LHCN-M2 (cell line): ENCODE measurements around the gene XYLT1. TPM values are rescaled to one million over a fixed set of nuclear protein-coding genes. Genes with fewer than 3 reads are reported as not detected.

ENCODE experiments used
- DNase-seq: peaks from one replicate; pipeline ENCODE4 v3.0.0-alpha.2; 2012; ENCODE audit warnings: low read depth
- total RNA-seq: library from RNA; depleted of rRNA; stranded (reverse); fragments of >200 nt; gene quantifications from 2 replicates; pipeline ENCODE4 v1.2.3, GENCODE V29; 2014

The XYLT1 gene
- total RNA-seq, 1 experiment from 2014 or later, result 2.7 TPM

GRCh38 chr16:17116595-17117322, 354.0 kb downstream of the XYLT1 start:
- DNase-seq, result no peak

- no peak for DNase-seq
Observed at GRCh38 chr16:17109413-17109812, 361.3 kb downstream of the XYLT1 start.

GRCh38 chr16:17108596-17108995, 362.2 kb downstream of the XYLT1 start:
- DNase-seq, result no peak

- no peak for DNase-seq
Observed at GRCh38 chr16:17107450-17107849, 363.3 kb downstream of the XYLT1 start.

- no peak for DNase-seq
Observed at GRCh38 chr16:17106243-17106791, 364.4 kb downstream of the XYLT1 start.

DNA sequence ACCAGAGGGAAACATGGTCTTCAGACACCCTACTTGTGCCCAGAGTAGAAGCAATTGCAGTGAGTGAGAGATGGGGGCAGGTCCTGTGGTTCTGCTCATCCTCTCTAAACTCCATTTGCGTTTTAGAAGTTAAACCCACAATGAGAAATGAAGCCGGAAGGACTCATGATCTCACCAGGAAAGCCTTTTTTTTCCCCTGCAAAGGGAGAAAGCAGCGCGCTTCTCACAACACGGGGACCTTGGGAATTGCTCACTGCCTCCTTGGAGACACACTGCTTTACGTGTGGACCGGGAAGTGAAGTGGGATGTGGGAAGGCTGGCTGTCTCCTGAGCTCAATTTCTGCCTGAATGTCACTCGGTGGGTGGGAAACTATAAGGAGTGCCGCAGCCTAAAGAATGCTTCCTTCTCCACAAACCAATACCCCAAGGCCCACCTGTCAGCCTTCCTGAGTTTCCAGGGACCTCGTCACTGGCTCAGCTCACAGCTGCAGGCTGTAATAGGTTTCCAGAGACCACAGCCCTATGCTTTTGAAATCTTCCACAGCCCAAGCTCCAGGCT, 365.4 kb downstream of the XYLT1 start:
- peak; percentile 21 for DNase-seq

- peak; percentile 9 for DNase-seq
Observed at GRCh38 chr16:17104654-17105053, 366.1 kb downstream of the XYLT1 start.

DNA sequence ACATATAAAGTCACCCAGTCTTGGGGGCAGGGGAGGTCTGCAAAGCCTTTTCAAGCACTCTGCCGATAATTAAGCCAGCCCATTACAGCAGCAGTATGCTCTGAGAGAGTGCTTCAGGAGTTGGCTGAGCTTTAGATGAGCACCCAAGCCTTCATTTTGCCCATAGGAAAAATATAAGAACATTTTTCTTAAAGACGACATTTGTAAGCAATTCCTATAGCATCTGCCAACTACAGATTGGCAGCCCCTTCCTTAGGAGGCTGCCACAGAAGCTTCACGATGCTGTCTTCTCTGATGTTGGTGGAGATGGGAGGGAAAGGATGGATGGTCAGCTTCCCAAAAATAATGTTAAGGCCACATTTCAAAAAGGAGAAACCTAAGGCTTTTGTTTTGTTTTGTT, 367.5 kb downstream of the XYLT1 start:
- DNase-seq, result no peak

DNA sequence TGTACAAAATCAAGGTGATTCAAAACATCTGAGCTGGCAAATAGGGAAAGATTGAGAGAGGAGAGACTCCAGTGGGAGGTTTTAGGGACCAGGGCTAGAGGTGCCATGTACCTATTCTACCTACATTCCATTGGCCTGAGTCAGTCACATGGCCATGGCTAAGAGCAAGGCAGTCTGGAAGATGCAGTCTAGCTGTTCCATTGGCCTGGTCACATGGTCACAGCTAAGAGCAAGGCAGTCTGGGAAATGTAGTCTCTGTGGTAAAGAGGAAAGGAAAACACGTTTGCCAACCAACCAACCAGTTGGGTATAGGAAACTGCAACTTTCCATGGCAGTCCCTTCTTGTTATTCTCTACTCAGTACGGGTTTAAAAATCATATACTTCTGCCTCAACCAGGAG, 369.1 kb downstream of the XYLT1 start:
- DNase-seq, result no peak

DNA sequence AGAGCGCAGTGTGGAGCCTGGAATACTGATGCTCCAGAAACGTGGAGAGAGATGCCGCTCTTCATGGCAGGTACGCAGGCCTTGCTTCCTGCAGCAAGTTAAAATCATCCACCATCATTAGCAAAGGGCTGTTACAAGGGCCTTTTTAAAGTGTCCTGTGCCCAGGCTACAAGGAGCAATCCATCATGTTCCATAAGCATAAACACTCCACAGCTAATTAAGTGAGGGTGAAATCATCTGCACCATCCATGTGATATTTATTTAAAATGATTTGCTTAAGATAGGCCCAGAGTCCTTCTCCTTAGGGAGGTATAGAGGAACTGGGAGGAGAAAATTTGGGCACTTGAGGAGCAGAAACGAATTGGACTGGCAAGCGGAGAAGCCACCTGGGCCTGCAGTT, 372.1 kb downstream of the XYLT1 start:
- no peak for DNase-seq

DNA sequence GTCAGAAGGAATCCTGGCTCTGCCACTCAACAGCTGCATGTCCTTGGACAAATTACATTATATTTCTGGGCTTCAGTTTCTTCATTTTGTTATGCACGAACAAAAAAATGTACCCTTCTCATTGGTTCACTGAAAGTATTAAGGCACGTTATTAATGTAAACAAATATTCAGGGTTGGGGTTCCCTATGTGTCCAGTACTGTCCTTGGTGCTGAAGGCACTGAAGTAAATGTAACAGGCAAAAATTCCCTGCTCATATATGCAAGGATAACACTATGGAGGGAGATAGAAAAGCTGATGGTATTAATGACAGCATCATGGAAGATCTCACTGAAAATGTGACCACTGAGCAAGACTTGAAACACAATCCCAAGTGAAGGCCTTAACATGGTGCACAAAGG, 386.6 kb downstream of the XYLT1 start:
- no peak for DNase-seq

DNA sequence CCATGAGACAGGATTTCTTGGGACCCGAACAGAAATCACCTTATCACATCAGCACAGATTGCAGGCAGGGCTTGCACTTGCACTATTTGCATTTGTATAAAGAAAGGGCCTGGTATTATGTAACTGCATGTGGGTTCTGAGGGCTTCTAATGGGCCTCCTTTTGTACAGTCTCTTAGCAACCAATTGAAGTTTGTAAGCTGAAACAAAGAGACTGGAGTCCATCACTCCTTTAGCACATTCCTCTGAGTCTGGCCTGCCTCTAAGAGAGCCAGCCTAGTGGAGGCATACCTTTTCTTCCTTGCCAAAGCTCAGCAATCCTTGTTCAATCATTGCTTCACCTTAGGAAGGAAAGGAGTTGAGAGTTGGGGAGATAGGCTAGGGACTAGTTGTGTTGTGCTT, 387.1 kb downstream of the XYLT1 start:
- no peak for DNase-seq

DNA sequence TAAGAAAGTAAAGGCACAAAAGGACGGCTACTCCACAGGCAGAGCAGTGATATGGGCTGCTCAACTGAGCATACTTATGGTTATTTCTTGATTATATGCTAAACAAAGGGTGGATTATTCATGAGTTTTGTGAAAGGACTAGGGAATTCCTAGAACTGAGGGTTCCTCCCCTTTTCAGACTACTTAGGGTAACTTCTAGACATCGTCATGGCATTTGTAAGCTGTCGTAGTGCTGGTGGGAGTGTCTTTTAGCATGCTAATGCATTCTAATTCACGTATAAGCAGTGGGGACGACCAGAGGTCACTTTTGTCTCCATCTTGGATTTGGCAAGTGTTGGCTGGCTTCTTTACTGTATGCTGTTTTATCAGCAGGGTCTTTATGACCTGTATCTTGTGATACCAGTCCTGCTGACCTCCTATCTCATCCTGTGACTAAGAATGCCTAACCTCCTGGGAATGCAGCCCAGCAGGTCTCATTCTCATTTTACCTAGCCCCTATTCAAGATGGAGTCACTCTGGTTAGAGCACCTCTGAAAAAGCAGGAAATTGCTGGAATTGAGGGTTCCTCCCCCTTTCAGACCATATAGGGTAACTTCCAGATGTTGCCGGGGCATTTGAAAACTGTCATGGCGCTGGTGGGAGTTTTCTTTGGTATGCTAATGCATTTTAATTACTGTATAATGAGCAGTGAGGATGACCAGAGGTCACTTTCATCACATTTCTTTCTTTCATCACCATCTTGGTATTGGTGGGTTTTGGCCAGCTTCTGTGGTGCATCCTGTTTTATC, 388.5 kb downstream of the XYLT1 start:
- DNase-seq, result no peak

- no peak for DNase-seq
Observed at GRCh38 chr16:17080105-17080504, 390.7 kb downstream of the XYLT1 start.

DNA sequence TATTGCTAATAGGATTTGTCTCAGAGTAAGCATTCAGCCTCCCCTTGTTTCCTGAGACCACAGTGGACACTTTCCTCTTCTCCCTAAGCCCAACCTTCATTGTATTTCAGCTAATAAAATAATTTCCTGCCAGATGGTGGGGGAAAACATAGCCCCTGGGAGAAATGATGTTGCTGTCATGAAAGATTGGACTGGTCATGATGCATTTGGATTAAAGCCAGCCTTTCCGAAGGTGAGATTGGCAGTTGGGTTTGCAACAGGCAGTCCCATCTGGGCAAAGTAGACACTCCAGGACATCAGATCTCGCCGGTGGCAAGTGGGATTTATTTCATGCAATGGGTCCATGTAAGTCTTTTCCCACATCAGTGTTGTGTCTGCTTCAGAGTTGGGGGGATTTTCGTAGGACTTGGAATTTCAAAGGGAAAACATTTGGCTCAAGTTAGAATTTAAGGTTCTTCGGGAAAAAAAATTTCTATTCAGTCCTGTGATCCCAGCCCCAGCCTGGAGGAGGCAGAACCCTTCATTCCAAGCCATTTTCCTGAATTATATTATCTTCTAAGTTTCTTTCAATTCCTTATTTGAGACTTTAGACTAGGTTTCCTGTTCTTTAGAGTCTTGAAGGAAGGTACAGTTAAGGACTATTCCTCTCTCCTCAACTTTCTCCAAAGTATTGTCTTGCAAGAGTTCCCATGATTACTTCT, 391.7 kb downstream of the XYLT1 start:
- DNase-seq, result no peak

- DNase-seq, result no peak
Observed at GRCh38 chr16:17076818-17077498, 393.8 kb downstream of the XYLT1 start.

- DNase-seq, result no peak
Observed at GRCh38 chr16:17076092-17076754, 394.5 kb downstream of the XYLT1 start.

GRCh38 chr16:17072104-17072503, 398.7 kb downstream of the XYLT1 start:
- no peak for DNase-seq

DNA sequence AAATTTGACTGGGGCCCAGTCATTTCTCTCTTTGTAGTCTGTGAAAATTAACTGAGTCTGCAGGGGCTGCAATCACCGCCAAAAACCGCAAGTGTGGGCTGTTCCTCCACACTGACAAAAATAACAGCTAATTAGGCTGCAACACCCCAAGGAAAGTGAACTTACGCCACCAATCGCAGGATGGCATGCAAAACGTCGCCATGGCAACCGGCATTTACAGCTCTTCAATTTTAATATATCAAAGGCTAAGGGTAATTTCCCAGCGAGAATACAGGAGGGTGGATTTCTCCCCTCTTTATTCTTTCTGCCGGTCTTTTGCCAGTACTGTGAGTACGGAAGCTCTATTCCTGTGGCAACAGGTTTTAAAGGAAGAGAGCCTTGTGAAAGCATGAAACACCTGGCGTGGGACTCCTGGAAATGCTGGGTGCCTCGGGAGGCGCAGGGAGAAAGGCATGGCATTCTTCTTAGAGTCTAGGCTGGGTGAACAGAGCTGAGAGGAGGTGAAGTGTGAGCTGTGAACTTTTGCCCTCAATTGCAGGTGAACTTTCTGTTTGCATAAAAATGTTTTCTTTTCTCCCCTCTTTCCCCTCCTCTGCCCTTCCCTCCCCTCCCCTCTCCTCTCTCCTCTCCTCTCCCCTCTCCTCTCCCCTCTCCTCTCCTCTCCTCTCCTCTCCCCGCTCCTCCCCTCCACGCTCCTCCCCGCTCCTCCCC, 399.7 kb downstream of the XYLT1 start:
- no peak for DNase-seq

DNA sequence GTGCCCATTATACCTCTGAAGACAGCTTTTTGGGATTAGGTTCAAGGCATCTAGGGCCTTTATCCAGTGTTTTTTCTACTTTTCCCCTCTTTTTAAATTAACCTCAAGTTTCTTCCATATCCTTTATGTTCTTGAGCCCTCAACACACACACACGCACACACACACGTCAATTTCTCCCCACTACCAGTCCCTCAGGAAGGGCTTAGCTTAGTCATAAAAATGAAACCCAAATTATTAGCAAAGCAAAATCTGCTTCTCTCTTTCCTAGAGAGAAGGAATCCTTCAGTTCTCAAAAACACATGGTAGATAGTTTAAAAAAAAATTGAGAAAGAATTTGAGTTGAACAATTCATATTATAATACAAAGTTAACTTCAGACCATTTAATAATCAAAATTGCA, 401.1 kb downstream of the XYLT1 start:
- no peak for DNase-seq
